ENCODE measurements around the gene RBMS1.

Gene RBMS1

GRCh38 chr2:160399880-160400279 lies 93.7 kb downstream of the RBMS1 start:
- Histone ChIP-seq H3K79me1 (ENCODE audit: low read depth, low read length) (no peaks in the 10 kb centered on the region), H3K4me3 (ENCODE audit: low read length in 2 of 2) (no peak overlapping the region), H3K9me3 (replicated peaks in 1 of 2; ENCODE audit: control insufficient read depth in 2 of 2, insufficient read depth in 1 of 2, low read depth in 1 of 2, low read length in 2 of 2) (peaks cover 0 to 7% of the 10 kb centered on the region in 2 donors), H2BK12ac (ENCODE audit: low read length) (no peak overlapping the region), H3K4ac (ENCODE audit: low read length) (no peak overlapping the region), H3K27me3 (ENCODE audit: control insufficient read depth in 3 of 3, insufficient read depth in 3 of 3, low read depth in 1 of 3, low read length in 3 of 3) (peaks cover 0 to 36% (median 2%) of the 10 kb centered on the region in 3 experiments), H3K36me3 (replicated peaks in 1 of 2; ENCODE audit: control insufficient read depth in 2 of 2, insufficient read depth in 2 of 2, low read length in 2 of 2) (no peaks in the 10 kb centered on the region), H3K4me2 (ENCODE audit: insufficient read depth, low read length, poor library complexity, severe bottlenecking) (no peak overlapping the region), H2BK15ac (ENCODE audit: low read length) (no peak overlapping the region), H2AFZ (ENCODE audit: low read length) (no peak overlapping the region), H3K27ac (replicated peaks; ENCODE audit: low read length) (no peak overlapping the region), H2BK5ac (ENCODE audit: low read length) (no peak overlapping the region), H2BK120ac (ENCODE audit: low read depth, low read length) (no peak overlapping the region), H4K91ac (ENCODE audit: low read depth, low read length, poor library complexity) (no peak overlapping the region), H3K18ac (ENCODE audit: low read length) (no peak overlapping the region), H3K23ac (ENCODE audit: low read depth, low read length, poor library complexity) (no peak overlapping the region), H2AK5ac (ENCODE audit: low read depth, low read length) (no peak overlapping the region), H4K8ac (ENCODE audit: low read depth, low read length) (no peak overlapping the region), H3K14ac (ENCODE audit: low read length) (no peak overlapping the region), H3K9ac (ENCODE audit: low read depth, low read length, poor library complexity) (no peak overlapping the region), H3K4me1 (ENCODE audit: control insufficient read depth in 2 of 2, insufficient read depth in 1 of 2, low read depth in 1 of 2, low read length in 2 of 2) (peaks cover 15 to 30% of the 10 kb centered on the region in 2 donors)
- no peak for DNase-seq (ENCODE audit: low spot score)
- WGBS, 2 donors (ENCODE audit: extremely low coverage in 2 of 2, insufficient read length in 2 of 2, insufficient replicate concordance in 1 of 2) = no CpG with 5 or more reads among the region's 1 CpG

DNA sequence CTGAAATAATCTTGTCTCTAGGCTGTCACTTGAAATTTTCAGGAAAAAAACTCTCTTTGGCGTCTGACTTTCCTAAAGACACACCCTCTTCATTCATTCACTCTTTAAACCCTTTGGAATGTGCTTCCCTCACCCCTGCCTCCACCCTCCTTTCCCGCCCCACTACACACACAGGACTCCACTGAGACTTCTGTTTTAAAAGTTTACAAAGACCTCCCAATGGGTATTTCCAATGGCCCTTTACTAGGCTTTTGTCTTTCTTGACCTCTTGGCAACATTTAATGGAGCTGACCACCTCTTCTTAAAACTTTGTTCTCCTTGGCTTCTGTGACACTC lies 96.1 kb downstream of the RBMS1 start:
- no peaks in the 10 kb centered on the region for H3K36me3 ChIP-seq (replicated peaks in 1 of 2; ENCODE audit: control insufficient read depth in 2 of 2, insufficient read depth in 2 of 2, low read length in 2 of 2)
- no peak overlapping the region for H2BK120ac ChIP-seq (ENCODE audit: low read depth, low read length)
- no peak overlapping the region for H2BK5ac ChIP-seq (ENCODE audit: low read length)
- H3K4me1 ChIP-seq (ENCODE audit: control insufficient read depth in 2 of 2, insufficient read depth in 1 of 2, low read depth in 1 of 2, low read length in 2 of 2) = peaks cover 12 to 19% of the 10 kb centered on the region in 2 donors
- no peaks in the 10 kb centered on the region for H3K79me1 ChIP-seq (ENCODE audit: low read depth, low read length)
- peaks cover 0 to 7% of the 10 kb centered on the region in 2 donors for H3K9me3 ChIP-seq (replicated peaks in 1 of 2; ENCODE audit: control insufficient read depth in 2 of 2, insufficient read depth in 1 of 2, low read depth in 1 of 2, low read length in 2 of 2)
- H3K27ac ChIP-seq (replicated peaks; ENCODE audit: low read length) = no peak overlapping the region
- WGBS, 2 donors (ENCODE audit: extremely low coverage in 2 of 2, insufficient read length in 2 of 2, insufficient replicate concordance in 1 of 2) = no CpG with 5 or more reads among the region's 2 CpGs
- peaks cover 0 to 14% (median under 1%) of the 10 kb centered on the region in 3 experiments for H3K27me3 ChIP-seq (ENCODE audit: control insufficient read depth in 3 of 3, insufficient read depth in 3 of 3, low read depth in 1 of 3, low read length in 3 of 3)
- H3K4me3 ChIP-seq (ENCODE audit: low read length in 2 of 2) = no peak overlapping the region
- H3K23ac ChIP-seq (ENCODE audit: low read depth, low read length, poor library complexity) = no peak overlapping the region
- H4K8ac ChIP-seq (ENCODE audit: low read depth, low read length) = no peak overlapping the region
- H2AFZ ChIP-seq (ENCODE audit: low read length) = no peak overlapping the region
- peak; percentile 74 for DNase-seq (ENCODE audit: low spot score)
- H3K4ac ChIP-seq (ENCODE audit: low read length) = no peak overlapping the region
- no peak overlapping the region for H3K18ac ChIP-seq (ENCODE audit: low read length)
- no peak overlapping the region for H2BK15ac ChIP-seq (ENCODE audit: low read length)
- H3K4me2 ChIP-seq (ENCODE audit: insufficient read depth, low read length, poor library complexity, severe bottlenecking) = peak overlapping the region; percentile 34
- H2BK12ac ChIP-seq (ENCODE audit: low read length) = no peak overlapping the region
- H2AK5ac ChIP-seq (ENCODE audit: low read depth, low read length) = no peak overlapping the region
- H3K14ac ChIP-seq (ENCODE audit: low read length) = no peak overlapping the region
- no peak overlapping the region for H3K9ac ChIP-seq (ENCODE audit: low read depth, low read length, poor library complexity)
- no peak overlapping the region for H4K91ac ChIP-seq (ENCODE audit: low read depth, low read length, poor library complexity)

GRCh38 chr2:160394153-160394552 lies 99.5 kb downstream of the RBMS1 start:
- H3K4ac ChIP-seq (ENCODE audit: low read length) = no peak overlapping the region
- H3K18ac ChIP-seq (ENCODE audit: low read length) = no peak overlapping the region
- H3K14ac ChIP-seq (ENCODE audit: low read length) = no peak overlapping the region
- no peak overlapping the region for H2BK120ac ChIP-seq (ENCODE audit: low read depth, low read length)
- no peak overlapping the region for H3K4me2 ChIP-seq (ENCODE audit: insufficient read depth, low read length, poor library complexity, severe bottlenecking)
- no peak overlapping the region for H2BK5ac ChIP-seq (ENCODE audit: low read length)
- no peak overlapping the region for H2AFZ ChIP-seq (ENCODE audit: low read length)
- H3K4me3 ChIP-seq (ENCODE audit: low read length in 2 of 2) = no peak overlapping the region
- H3K9me3 ChIP-seq (replicated peaks in 1 of 2; ENCODE audit: control insufficient read depth in 2 of 2, insufficient read depth in 1 of 2, low read depth in 1 of 2, low read length in 2 of 2) = peaks cover 0 to 4% of the 10 kb centered on the region in 2 donors
- H4K8ac ChIP-seq (ENCODE audit: low read depth, low read length) = no peak overlapping the region
- no peak overlapping the region for H3K23ac ChIP-seq (ENCODE audit: low read depth, low read length, poor library complexity)
- no peak overlapping the region for H2AK5ac ChIP-seq (ENCODE audit: low read depth, low read length)
- H2BK15ac ChIP-seq (ENCODE audit: low read length) = no peak overlapping the region
- no peaks in the 10 kb centered on the region for H3K36me3 ChIP-seq (replicated peaks in 1 of 2; ENCODE audit: control insufficient read depth in 2 of 2, insufficient read depth in 2 of 2, low read length in 2 of 2)
- H3K27me3 ChIP-seq (ENCODE audit: control insufficient read depth in 3 of 3, insufficient read depth in 3 of 3, low read depth in 1 of 3, low read length in 3 of 3) = peaks cover 0 to 6% (median 0%) of the 10 kb centered on the region in 3 experiments
- H3K27ac ChIP-seq (replicated peaks; ENCODE audit: low read length) = no peak overlapping the region
- H3K9ac ChIP-seq (ENCODE audit: low read depth, low read length, poor library complexity) = no peak overlapping the region
- WGBS, 2 donors (ENCODE audit: extremely low coverage in 2 of 2, insufficient read length in 2 of 2, insufficient replicate concordance in 1 of 2) = no CpG with 5 or more reads among the region's 1 CpG
- H3K4me1 ChIP-seq (ENCODE audit: control insufficient read depth in 2 of 2, insufficient read depth in 1 of 2, low read depth in 1 of 2, low read length in 2 of 2) = peaks cover 12 to 20% of the 10 kb centered on the region in 2 donors
- no peak overlapping the region for H4K91ac ChIP-seq (ENCODE audit: low read depth, low read length, poor library complexity)
- no peak overlapping the region for H2BK12ac ChIP-seq (ENCODE audit: low read length)
- H3K79me1 ChIP-seq (ENCODE audit: low read depth, low read length) = no peaks in the 10 kb centered on the region
- no peak for DNase-seq (ENCODE audit: low spot score)

DNA sequence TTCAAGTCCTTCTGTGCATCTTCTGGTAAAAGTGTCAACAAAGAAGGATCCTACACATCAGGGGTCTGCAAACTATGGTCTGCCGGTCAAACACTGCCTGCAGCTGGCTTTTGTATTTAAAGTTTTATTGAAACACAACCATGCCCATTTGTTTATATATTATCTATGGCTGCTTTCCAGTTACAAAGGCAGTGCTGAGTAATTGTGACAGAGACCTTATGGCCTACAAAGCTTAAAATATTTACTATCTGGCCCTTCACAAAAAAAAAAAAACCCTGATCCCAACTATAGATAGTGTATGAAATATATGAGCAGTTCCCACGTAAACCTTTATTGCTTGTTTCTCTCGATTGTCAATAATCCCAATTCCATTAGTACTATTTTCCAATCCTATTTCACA lies 101.4 kb downstream of the RBMS1 start:
- Histone ChIP-seq H2BK12ac (ENCODE audit: low read length) (no peak overlapping the region), H3K27ac (replicated peaks; ENCODE audit: low read length) (no peak overlapping the region), H2AFZ (ENCODE audit: low read length) (no peak overlapping the region), H2AK5ac (ENCODE audit: low read depth, low read length) (no peak overlapping the region), H2BK5ac (ENCODE audit: low read length) (no peak overlapping the region), H3K9me3 (replicated peaks in 1 of 2; ENCODE audit: control insufficient read depth in 2 of 2, insufficient read depth in 1 of 2, low read depth in 1 of 2, low read length in 2 of 2) (no peaks in the 10 kb centered on the region), H3K4me3 (ENCODE audit: low read length in 2 of 2) (no peak overlapping the region), H3K9ac (ENCODE audit: low read depth, low read length, poor library complexity) (no peak overlapping the region), H4K91ac (ENCODE audit: low read depth, low read length, poor library complexity) (no peak overlapping the region), H3K4me1 (ENCODE audit: control insufficient read depth in 2 of 2, insufficient read depth in 1 of 2, low read depth in 1 of 2, low read length in 2 of 2) (peaks cover 13 to 18% of the 10 kb centered on the region in 2 donors), H2BK15ac (ENCODE audit: low read length) (no peak overlapping the region), H3K18ac (ENCODE audit: low read length) (no peak overlapping the region), H3K79me1 (ENCODE audit: low read depth, low read length) (no peaks in the 10 kb centered on the region), H3K4ac (ENCODE audit: low read length) (no peak overlapping the region), H4K8ac (ENCODE audit: low read depth, low read length) (no peak overlapping the region), H3K27me3 (ENCODE audit: control insufficient read depth in 3 of 3, insufficient read depth in 3 of 3, low read depth in 1 of 3, low read length in 3 of 3) (no peaks in the 10 kb centered on the region), H3K14ac (ENCODE audit: low read length) (no peak overlapping the region), H3K23ac (ENCODE audit: low read depth, low read length, poor library complexity) (no peak overlapping the region), H3K36me3 (replicated peaks in 1 of 2; ENCODE audit: control insufficient read depth in 2 of 2, insufficient read depth in 2 of 2, low read length in 2 of 2) (no peaks in the 10 kb centered on the region), H3K4me2 (ENCODE audit: insufficient read depth, low read length, poor library complexity, severe bottlenecking) (no peak overlapping the region), H2BK120ac (ENCODE audit: low read depth, low read length) (no peak overlapping the region)
- no CpG with 5 or more reads among the region's 3 CpGs for whole genome bisulfite sequencing, 2 donors (ENCODE audit: extremely low coverage in 2 of 2, insufficient read length in 2 of 2, insufficient replicate concordance in 1 of 2)
- DNase-seq (ENCODE audit: low spot score) = no peak
